ENCODE results near the gene HMCN1. TPM values are rescaled to one million over a fixed set of nuclear protein-coding genes. Genes with fewer than 3 reads are reported as not detected.
"Not testable (repeated sequence)": the region's sequence is repeated elsewhere in the genome, so short reads cannot be mapped to it uniquely, and the experiment has no call there.

HMCN1 gene
- total RNA-seq, 1 donor from 2014 or later = 80.0 TPM

DNA sequence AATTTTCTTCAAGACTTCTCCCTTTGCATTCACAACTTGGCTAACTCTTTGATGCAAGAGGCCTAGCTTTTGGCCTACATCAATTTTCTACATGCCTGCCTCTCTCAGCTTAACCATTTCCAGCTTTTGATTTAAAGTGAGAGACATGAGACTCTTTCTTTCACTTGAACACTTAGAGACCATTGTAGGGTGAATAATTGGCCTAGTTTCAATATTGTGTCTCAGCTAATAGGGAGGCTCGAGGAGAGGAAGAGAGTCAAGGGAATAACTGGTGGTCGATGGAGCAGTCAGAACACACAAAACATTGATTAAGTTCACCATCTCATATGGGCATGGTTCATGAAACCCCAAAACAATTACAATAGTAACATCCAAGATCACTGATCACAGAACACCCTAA is 415.4 kb downstream of the HMCN1 start:
- Mint-ChIP-seq H3K9me3 (ENCODE audit: low read depth) (peaks cover 4% of the 10 kb centered on the region), H3K4me3 (ENCODE audit: unreplicated experiment) (no peak overlapping the region), H3K36me3 (ENCODE audit: low read depth) (peaks cover 38% of the 10 kb centered on the region), H3K27me3 (ENCODE audit: low read depth) (no peaks in the 10 kb centered on the region), H3K4me1 (ENCODE audit: low read depth) (peaks cover 49% of the 10 kb centered on the region), H3K27ac (ENCODE audit: unreplicated experiment) (no peak overlapping the region)
- no peak for DNase-seq (ENCODE audit: low spot score)
- TF ChIP-seq, protein P1, sequence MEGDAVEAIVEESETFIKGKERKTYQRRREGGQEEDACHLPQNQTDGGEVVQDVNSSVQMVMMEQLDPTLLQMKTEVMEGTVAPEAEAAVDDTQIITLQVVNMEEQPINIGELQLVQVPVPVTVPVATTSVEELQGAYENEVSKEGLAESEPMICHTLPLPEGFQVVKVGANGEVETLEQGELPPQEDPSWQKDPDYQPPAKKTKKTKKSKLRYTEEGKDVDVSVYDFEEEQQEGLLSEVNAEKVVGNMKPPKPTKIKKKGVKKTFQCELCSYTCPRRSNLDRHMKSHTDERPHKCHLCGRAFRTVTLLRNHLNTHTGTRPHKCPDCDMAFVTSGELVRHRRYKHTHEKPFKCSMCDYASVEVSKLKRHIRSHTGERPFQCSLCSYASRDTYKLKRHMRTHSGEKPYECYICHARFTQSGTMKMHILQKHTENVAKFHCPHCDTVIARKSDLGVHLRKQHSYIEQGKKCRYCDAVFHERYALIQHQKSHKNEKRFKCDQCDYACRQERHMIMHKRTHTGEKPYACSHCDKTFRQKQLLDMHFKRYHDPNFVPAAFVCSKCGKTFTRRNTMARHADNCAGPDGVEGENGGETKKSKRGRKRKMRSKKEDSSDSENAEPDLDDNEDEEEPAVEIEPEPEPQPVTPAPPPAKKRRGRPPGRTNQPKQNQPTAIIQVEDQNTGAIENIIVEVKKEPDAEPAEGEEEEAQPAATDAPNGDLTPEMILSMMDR (IDR thresholded peaks at IDR 0.05) = no peak

DNA sequence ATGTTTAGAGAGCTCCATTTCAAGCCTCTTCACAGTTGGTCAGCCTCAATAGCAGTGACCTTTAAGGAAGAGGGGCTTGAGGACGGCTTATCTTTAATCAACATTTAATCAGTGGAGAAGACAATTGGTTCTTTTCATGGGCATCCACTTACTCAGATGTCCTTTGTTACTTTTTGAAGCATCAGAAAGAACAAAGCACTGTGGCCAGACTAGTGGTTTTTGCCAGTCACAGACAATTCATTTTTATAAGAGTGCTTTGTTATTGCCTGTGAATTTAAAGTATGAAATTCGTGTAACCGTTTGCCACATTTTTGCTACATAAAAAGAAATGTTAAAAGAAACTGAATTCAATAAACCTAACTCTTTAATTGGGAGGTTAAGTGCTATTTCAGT is 418.0 kb downstream of the HMCN1 start:
- Mint-ChIP-seq H3K27ac (ENCODE audit: unreplicated experiment) (peak overlapping the region; percentile 46), H3K36me3 (ENCODE audit: low read depth) (peaks cover 21% of the 10 kb centered on the region), H3K4me3 (ENCODE audit: unreplicated experiment) (no peak overlapping the region), H3K9me3 (ENCODE audit: low read depth) (peaks cover under 1% of the 10 kb centered on the region), H3K4me1 (ENCODE audit: low read depth) (peaks cover 51% of the 10 kb centered on the region), H3K27me3 (ENCODE audit: low read depth) (no peaks in the 10 kb centered on the region)
- no peak for DNase-seq (ENCODE audit: low spot score)
- TF ChIP-seq, protein P1 (IDR thresholded peaks at IDR 0.05) = no peak

DNA sequence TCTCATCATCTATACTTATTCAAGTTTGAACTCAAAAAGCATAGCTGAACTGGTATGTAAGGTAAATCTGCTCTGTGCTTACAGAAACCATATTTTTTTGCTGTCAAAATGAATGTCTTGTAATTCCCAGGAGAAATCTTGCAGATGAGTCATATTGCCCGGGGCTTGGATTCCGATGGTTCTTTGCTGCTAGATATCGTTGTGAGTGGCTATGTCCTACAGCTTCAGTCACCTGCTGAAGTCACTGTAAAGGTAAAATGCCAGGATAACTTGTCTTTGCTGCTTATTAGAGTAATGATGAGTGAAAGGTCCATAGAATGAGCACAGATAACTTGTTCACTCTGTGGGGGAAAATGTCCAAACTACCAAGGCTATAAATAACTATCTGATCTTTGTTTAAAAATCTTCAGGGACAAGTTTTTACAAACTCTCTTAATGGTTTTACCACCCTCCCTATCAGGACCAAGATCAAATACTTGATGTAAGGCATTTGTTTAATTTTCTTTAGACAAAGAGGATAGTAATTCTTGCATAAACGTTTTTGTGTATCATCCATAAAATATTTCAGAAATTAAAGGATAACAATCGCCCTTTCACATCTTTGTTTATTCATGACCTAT is 418.5 kb downstream of the HMCN1 start:
- no peak for DNase-seq (ENCODE audit: low spot score)
- Mint-ChIP-seq H3K4me3 (ENCODE audit: unreplicated experiment) (no peak overlapping the region), H3K9me3 (ENCODE audit: low read depth) (no peaks in the 10 kb centered on the region), H3K27ac (ENCODE audit: unreplicated experiment) (peak overlapping the region; percentile 42), H3K4me1 (ENCODE audit: low read depth) (peaks cover 51% of the 10 kb centered on the region), H3K36me3 (ENCODE audit: low read depth) (peaks cover 19% of the 10 kb centered on the region), H3K27me3 (ENCODE audit: low read depth) (no peaks in the 10 kb centered on the region)
- TF ChIP-seq, protein P1 (IDR thresholded peaks at IDR 0.05) = no peak

DNA sequence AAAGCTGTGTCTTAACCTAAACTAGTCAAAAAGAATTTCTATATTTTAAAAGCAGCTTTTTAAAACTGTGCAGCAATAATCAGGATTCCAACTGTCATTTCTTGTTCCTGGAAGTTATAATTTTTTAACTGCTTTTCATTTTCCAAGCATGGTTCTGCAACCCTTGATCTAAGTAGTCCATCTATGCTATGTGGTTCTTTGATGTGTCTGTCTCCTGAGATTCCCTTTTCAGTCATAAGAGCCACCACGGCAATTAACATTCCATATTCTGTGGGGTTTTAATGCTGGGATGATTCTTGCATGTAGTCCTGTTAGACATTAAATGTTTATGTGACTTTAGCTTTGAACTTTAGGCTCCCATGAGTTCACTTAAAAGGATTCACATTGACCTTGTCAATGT is 420.5 kb downstream of the HMCN1 start:
- Mint-ChIP-seq H3K27ac (ENCODE audit: unreplicated experiment) (peak overlapping the region; percentile 27), H3K27me3 (ENCODE audit: low read depth) (no peaks in the 10 kb centered on the region), H3K36me3 (ENCODE audit: low read depth) (peaks cover 10% of the 10 kb centered on the region), H3K9me3 (ENCODE audit: low read depth) (no peaks in the 10 kb centered on the region), H3K4me1 (ENCODE audit: low read depth) (peaks cover 49% of the 10 kb centered on the region), H3K4me3 (ENCODE audit: unreplicated experiment) (no peak overlapping the region)
- TF ChIP-seq, protein P1 (IDR thresholded peaks at IDR 0.05) = no peak
- DNase-seq (ENCODE audit: low spot score) = no peak

DNA sequence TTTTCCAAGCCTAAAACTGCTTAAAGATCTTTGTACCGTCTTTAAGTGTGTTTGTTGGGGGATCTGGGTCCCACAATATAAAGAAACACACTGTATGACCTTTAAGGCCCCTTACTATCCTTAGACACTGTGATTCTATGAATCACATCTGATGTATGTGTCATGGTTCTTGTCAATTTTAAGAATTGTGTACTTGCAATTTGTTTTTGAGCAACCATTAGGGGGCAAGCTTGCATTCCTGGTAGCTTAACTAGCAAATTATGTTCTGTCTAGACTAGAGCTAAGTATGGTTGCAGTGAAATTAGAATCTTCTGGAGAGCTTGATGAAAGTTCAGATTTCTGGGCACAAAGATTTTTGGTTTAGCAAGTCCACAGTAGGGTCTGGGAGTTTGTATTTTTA is 421.4 kb downstream of the HMCN1 start:
- no peak for DNase-seq (ENCODE audit: low spot score)
- H3K4me3 Mint-ChIP-seq (ENCODE audit: unreplicated experiment) = no peak overlapping the region
- TF ChIP-seq, protein P1 (IDR thresholded peaks at IDR 0.05) = peak; percentile 86
- H3K27ac Mint-ChIP-seq (ENCODE audit: unreplicated experiment) = peak overlapping the region; percentile 73
- peaks cover 44% of the 10 kb centered on the region for H3K4me1 Mint-ChIP-seq (ENCODE audit: low read depth)
- peaks cover 6% of the 10 kb centered on the region for H3K36me3 Mint-ChIP-seq (ENCODE audit: low read depth)
- H3K9me3 Mint-ChIP-seq (ENCODE audit: low read depth) = no peaks in the 10 kb centered on the region
- H3K27me3 Mint-ChIP-seq (ENCODE audit: low read depth) = no peaks in the 10 kb centered on the region

DNA sequence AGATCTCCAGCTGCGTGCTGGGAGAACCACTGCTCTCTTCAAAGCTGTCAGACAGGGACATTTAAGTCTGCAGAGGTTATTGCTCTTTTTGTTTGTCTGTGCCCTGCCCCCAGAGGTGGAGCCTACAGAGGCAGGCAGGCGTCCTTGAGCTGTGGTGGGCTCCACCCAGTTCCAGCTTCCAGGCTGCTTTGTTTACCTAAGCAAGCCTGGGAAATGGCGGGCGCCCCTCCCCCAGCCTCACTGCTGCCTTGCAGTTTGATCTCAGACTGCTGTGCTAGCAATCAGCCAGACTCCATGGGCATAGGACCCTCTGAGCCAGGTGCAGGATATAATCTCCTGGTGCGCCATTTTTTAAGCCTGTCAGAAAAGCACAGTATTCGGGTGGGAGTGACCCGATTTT is 428.7 kb downstream of the HMCN1 start:
- not testable (repeated sequence) for H3K27me3 Mint-ChIP-seq (ENCODE audit: low read depth); H3K27ac Mint-ChIP-seq (ENCODE audit: unreplicated experiment); H3K9me3 Mint-ChIP-seq (ENCODE audit: low read depth); DNase-seq (ENCODE audit: low spot score); H3K4me1 Mint-ChIP-seq (ENCODE audit: low read depth); H3K4me3 Mint-ChIP-seq (ENCODE audit: unreplicated experiment)
- H3K36me3 Mint-ChIP-seq (ENCODE audit: low read depth) = peaks cover 27% of the 10 kb centered on the region

All from chondrocyte (in vitro differentiated cells).